ENCODE measurements around the gene ACOT7.

ACOT7 gene

GRCh38 chr1:6352138-6352563, 41.4 kb downstream of the ACOT7 start:
- H3K4me3 ChIP-seq (ENCODE audit: low read length): no peak overlapping the region
- no peak for DNase-seq (ENCODE audit: low read depth, low spot score)

- no peak overlapping the region for H3K4me3 ChIP-seq (ENCODE audit: low read length)
- no peak for DNase-seq (ENCODE audit: low read depth, low spot score)
Observed at GRCh38 chr1:6351480-6352137, 42.0 kb downstream of the ACOT7 start.

GRCh38 chr1:6350416-6351088, 43.0 kb downstream of the ACOT7 start:
- no peak overlapping the region for H3K4me3 ChIP-seq (ENCODE audit: low read length)
- DNase-seq (ENCODE audit: low read depth, low spot score): no peak

DNA sequence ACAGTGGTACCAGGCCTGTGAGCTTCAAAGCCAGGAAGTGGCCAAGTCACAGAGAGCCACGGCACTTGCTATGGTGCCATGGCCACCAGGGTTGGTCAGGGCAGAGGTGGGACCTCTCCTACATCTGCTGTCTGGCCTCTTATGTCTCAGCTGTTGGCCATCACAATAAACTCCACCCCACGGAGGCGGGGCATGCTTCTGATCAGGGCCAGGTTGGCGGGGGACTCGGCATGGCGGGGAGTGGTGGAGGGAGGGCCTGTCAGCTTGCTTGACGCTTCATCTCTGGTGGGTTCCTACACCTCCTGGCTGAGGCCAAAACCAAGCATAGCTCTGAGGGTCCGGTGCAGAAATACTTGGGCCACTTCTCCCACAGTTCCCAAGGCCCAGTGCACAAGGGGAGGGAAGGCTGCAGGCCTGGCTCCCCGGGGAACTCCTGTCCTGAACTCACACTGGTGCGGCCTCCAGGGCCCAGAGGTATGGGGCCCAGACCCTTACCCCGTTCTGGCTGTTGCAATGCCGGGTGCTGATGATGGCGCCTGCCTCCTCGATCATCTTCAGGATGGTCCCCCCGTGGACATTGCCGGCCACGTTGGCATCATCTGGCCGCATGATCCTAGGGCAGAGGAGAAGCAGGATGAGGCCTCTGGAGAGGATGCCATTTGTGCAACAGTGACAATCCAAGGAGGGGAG, 44.2 kb downstream of the ACOT7 start:
- no peak for DNase-seq (ENCODE audit: low read depth, low spot score)

DNA sequence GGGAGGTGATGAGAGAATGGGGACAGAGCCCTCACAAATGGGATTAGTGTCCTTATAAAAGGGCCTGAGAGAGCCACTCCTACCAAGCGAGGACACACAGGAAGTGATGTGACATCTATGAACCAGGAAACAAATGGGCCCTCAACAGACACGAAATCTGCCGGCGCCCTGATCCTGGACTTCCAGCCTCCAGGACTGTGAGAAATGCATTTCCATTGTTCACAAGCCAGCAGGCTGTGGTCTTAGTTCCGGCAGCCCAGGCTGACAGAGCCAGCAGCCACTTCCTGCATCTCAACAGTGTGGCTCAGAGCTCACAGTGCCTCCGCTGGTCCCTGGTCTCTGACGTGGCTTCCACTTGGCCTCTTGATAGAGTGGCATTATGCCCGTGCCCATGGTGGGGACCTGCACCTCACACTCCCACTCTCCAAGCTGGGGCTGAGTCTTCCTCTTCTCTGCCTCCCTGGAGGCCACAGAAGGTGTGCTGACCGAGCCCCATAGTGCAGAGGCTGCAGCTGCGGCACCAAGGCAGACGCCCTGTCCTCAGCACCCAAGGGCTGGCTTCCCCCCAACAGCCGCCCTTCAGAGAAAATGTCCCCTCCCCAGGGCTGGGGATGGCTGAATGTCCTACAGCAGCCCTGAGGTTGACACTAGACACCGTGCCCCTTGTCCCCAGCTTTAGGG, 44.9 kb downstream of the ACOT7 start:
- DNase-seq (ENCODE audit: low read depth, low spot score): peak; percentile 77
- H3K4me3 ChIP-seq (ENCODE audit: low read length): peak overlapping the region; percentile 46

More for the DNA sequence above, 44.2 kb downstream of the ACOT7 start:
- H3K4me3 ChIP-seq (ENCODE audit: low read length): peak overlapping the region; percentile 46

- peak overlapping the region; percentile 46 for H3K4me3 ChIP-seq (ENCODE audit: low read length)
- DNase-seq (ENCODE audit: low read depth, low spot score): peak; percentile 57
Observed at GRCh38 chr1:6347641-6348487, 45.7 kb downstream of the ACOT7 start.

DNA sequence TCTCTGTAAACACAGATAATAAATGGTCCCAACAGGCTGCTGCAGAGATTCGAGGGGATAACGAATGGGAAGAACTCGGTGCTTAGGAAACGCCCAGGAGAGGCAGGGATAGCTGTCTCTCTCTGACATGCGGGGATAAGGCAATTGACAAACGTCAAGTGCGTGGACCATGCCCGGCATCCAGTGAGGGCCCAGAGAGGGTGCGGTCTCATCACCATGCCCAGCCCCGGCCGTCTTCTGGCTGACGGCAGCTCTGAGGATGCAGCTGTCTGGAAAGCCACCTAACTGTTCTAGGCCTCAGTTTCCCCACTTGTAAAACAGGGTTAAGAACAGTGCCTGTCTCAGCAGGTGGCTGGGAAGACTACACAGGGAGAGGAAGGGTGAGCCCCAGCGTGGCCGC, 48.1 kb downstream of the ACOT7 start:
- DNase-seq (ENCODE audit: low read depth, low spot score): no peak
- no peak overlapping the region for H3K4me3 ChIP-seq (ENCODE audit: low read length)

GRCh38 chr1:6345009-6345408, 48.6 kb downstream of the ACOT7 start:
- no peak overlapping the region for H3K4me3 ChIP-seq (ENCODE audit: low read length)
- DNase-seq (ENCODE audit: low read depth, low spot score): no peak

- no peak overlapping the region for H3K4me3 ChIP-seq (ENCODE audit: low read length)
- DNase-seq (ENCODE audit: low read depth, low spot score): peak; percentile 95
Observed at GRCh38 chr1:6343506-6344405, 49.8 kb downstream of the ACOT7 start.

DNA sequence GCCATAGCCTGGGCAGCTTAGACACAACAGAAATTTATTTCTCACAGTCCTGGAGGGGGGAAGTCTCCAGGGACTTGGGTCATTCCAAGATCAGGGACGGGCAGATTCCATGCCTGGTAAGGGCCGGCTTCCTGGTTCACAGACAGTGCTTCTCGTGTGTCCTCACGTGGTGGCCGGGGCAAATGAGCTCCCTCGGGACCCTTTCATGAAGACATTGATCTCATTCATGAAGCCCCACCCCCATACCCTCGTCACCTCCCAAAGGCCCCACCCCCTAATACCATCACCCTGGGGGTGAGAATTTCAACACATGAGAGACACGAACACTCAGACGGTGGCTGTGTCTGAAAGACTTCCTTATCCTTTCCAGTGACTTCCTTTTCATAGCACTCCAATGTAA, 51.5 kb downstream of the ACOT7 start:
- no peak for DNase-seq (ENCODE audit: low read depth, low spot score)
- H3K4me3 ChIP-seq (ENCODE audit: low read length): no peak overlapping the region

DNA sequence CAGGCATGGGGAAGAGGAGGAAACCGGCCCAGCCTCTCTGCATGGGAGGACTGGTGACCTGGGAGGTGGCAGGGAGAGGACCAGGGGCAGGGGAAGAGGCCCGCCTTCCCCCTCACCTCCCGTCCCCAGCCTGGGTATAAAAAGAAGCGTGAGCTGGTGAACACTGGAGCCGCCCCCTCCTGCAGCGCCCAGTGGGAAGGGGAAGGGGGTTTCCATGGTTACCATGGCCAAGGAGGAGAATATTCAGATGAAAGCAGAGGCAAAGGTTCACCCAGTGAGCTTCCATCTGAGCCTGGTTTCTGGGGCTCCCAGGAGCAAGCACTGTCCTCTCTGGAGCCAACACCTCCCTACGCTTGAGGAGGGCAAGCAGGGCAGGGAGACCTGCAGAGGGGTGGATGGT, 54.9 kb downstream of the ACOT7 start:
- H3K4me3 ChIP-seq (ENCODE audit: low read length): no peak overlapping the region
- DNase-seq (ENCODE audit: low read depth, low spot score): no peak

DNA sequence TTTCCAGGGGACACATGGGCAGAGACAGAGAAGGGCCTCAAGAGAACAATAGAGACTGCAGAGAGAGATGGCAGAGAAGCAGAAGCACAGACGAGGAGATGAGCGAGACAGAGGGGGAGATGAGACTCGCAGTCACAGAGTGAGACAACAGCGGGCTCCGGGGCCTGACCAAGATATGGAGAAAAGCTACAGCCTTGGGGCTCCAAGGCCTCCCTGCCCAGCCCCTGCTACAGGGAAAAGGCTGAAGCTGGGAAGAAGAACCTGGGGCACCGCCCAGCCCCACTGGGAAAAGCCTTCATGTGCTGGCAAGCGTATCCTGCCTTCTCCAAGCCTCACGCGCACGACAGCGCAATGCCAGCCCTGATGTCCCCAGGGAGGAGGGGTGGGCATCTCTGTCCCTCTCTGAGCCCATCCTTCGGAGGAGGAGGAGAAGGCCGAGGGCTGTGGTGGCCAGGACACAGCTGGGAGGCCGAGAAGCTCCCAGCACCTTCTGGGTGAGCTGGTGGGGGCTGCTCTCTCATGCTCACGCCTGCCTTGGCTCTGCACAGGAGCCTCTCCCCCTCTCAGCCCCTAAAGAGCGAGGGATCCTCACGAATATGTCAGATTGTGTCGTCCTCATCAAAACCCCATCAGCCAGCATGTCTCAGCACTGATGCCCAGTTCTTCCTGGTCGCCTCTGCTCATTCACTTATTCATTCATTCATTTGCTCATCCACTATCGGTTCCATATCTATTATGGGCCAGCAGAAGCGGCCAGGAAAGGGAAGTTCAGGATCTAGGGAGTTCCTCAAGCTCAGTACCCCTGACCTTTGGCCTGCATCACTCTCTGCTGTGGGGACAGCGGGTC, 56.6 kb downstream of the ACOT7 start:
- DNase-seq (ENCODE audit: low read depth, low spot score): no peak
- H3K4me3 ChIP-seq (ENCODE audit: low read length): no peak overlapping the region

DNA sequence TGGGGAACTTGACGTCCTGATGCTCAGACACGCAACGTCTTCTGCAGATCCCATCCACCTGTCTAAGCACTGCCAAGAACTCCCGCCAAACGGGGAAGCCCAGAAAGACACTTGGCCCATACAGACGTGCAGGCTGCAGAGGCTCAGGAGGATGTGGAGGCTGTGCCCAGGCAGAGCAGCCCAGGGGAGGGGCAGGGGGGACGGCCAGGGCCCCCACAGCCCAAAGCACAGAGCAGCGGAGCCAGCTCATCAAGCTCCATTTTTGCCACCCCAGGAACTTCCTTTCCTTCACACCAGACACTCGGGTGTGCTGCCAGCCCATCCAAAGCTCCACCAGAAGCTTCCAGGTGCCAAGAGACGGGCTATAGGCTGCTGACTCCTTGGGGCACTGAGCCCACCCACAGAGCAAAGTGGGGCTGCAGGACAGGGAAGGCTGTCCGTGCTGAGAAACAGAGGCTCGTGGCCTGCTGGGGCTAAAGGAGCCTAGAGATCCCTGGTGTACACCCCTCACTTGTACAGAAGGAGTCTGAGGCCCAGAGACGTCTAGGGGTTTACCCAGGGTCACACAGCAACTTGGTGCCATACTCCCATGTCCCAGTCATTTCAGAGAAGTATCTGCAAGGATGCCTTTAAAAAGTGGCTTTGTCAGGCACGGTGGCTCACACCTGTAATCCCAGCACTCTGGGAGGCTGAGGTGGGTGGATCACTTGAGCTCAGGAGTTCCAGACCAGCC, 59.1 kb downstream of the ACOT7 start:
- DNase-seq (ENCODE audit: low read depth, low spot score): no peak
- no peak overlapping the region for H3K4me3 ChIP-seq (ENCODE audit: low read length)

- H3K4me3 ChIP-seq (ENCODE audit: low read length): no peak overlapping the region
- no peak for DNase-seq (ENCODE audit: low read depth, low spot score)
Observed at GRCh38 chr1:6332821-6333220, 60.7 kb downstream of the ACOT7 start.

GRCh38 chr1:6331543-6332273, 61.9 kb downstream of the ACOT7 start:
- no peak for DNase-seq (ENCODE audit: low read depth, low spot score)
- no peak overlapping the region for H3K4me3 ChIP-seq (ENCODE audit: low read length)

DNA sequence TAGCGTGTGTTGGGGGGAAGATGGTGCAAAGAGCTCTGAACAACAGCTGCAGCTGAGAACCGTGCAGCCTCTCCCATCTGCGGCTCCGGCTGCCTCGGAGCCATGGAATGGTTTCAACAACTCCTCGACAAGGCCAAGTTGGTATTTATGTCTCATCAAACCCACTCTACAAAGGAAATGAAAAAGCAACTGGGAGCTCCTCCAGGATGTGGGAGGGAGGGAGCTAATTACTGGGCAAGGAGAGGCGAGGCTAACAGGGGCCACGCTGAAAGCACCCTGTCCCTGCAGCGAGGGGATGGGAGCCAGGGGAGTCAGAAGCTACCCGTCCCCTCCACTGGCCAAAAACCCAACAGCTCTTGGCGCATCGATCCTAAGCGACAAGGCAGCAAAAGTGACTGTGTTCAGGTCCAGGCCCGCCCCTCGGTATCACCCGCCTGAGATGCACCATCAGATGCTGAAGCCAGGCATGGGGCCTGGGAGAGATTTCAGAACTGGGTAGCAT, 63.1 kb downstream of the ACOT7 start:
- DNase-seq (ENCODE audit: low read depth, low spot score): no peak
- H3K4me3 ChIP-seq (ENCODE audit: low read length): no peak overlapping the region
